Uterus (tissue), 2 donors: ENCODE measurements around the gene MSS51.

ENCODE experiments used
- POLR2A ChIP-seq, 2 donors: fragments of 450-650 bp; IDR thresholded peaks; one replicate each; pipeline ENCODE4 v1.6.1; 2016; ENCODE audit warnings: antibody characterized with exemption in 2 of 2, mild to moderate bottlenecking in 1 of 2, moderate library complexity in 1 of 2
- TF ChIP-seq, protein P1 (sequence below), 4 experiments: fragments of 200-600 bp in 2 of 4; fragments of 450-650 bp in 2 of 4; sonication (generic) in 2 of 4; IDR thresholded peaks; one replicate each; pipeline ENCODE4 v1.5.1; 2016 to 2019; ENCODE audit warnings: antibody characterized with exemption in 4 of 4, mild to moderate bottlenecking in 2 of 4, moderate library complexity in 1 of 4

DNA sequence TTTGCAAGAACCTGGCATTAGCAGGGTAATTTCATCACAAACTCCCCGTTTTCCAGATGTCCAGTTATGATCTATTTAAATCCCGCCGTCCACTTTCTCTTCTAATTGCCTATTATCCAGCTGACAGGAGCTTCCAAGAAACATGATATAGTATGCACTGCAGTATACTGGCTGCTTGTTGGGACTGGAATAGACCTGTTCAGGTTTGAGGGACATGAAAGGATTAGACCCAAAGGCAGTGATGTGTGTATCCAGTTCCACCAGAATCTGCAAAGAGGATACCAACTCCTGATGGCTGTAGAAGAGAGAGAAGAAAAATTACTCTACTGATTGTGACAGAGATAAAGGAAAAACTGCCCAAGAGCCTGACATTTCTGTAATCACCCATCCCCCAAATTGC lies 8.9 kb downstream of the MSS51 start:
- TF ChIP-seq, protein P1, sequence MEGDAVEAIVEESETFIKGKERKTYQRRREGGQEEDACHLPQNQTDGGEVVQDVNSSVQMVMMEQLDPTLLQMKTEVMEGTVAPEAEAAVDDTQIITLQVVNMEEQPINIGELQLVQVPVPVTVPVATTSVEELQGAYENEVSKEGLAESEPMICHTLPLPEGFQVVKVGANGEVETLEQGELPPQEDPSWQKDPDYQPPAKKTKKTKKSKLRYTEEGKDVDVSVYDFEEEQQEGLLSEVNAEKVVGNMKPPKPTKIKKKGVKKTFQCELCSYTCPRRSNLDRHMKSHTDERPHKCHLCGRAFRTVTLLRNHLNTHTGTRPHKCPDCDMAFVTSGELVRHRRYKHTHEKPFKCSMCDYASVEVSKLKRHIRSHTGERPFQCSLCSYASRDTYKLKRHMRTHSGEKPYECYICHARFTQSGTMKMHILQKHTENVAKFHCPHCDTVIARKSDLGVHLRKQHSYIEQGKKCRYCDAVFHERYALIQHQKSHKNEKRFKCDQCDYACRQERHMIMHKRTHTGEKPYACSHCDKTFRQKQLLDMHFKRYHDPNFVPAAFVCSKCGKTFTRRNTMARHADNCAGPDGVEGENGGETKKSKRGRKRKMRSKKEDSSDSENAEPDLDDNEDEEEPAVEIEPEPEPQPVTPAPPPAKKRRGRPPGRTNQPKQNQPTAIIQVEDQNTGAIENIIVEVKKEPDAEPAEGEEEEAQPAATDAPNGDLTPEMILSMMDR (IDR thresholded peaks at IDR 0.05) = no peak
- no peak for TF ChIP-seq POLR2A (IDR thresholded peaks at IDR 0.05)
